Measurements from ENCODE around the gene KCNE4.

KCNE4 gene

DNA sequence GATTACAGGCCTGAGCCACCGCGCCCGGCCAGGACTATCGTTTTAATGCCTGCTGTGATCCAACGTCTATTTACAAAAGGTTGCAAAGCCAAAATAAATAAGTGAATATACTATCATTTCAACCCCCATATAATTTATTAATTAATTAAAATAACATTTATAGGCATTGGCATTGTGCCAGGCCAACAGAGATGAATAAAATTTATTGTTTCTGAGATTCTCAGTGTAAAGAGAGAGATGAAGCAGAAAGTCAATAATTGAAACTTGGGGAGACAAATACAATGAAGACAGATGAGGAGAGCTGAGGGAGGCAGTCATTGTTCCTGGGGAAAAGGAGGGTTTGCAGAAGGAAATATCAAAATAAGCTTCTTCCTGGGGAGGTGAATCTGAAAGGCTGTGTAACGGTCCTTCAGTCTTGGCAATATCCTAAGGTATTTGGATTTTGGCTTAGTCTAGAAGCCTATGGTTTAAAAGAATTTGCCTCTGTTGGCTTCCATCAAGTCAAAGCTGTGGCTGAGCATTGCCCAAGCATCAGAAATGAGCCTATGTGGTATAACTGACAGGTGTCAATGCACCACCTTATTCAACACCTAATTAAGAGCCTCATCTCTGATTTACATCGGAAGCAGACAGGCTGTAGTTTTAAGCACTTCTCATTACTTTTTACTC, 31.5 kb downstream of the KCNE4 start:
- DNase-seq: no peak
- Histone ChIP-seq H3K9ac (ENCODE audit: low read length) (no peak overlapping the region), H3K9me3 (replicated peaks; ENCODE audit: insufficient read depth, low read length) (no peaks in the 10 kb centered on the region), H2AFZ (ENCODE audit: low read length) (no peak overlapping the region), H3K4me1 (ENCODE audit: low read length) (no peaks in the 10 kb centered on the region), H3K4me2 (ENCODE audit: low read depth, low read length) (no peak overlapping the region), H3K27ac (ENCODE audit: low read length) (no peak overlapping the region), H3K79me2 (ENCODE audit: low read length) (no peaks in the 10 kb centered on the region), H3K9me2 (replicated peaks; ENCODE audit: insufficient read depth, low read length) (no peaks in the 10 kb centered on the region), H4K20me1 (ENCODE audit: insufficient read depth, low read length) (no peaks in the 10 kb centered on the region), H3K4me3 (ENCODE audit: low read length) (no peak overlapping the region), H3F3A (ENCODE audit: insufficient read depth, low read length) (no peaks in the 10 kb centered on the region), H3K36me3 (replicated peaks; ENCODE audit: insufficient read depth, low read length) (no peaks in the 10 kb centered on the region), H3K27me3 (replicated peaks; ENCODE audit: insufficient read depth, low read length) (no peaks in the 10 kb centered on the region)
- TF ChIP-seq EZH2 (optimal IDR thresholded peaks at IDR 0.05; ENCODE audit: low read depth, low read length) (no peak), EZH2phosphoT487 (IDR thresholded peaks at IDR 0.05; ENCODE audit: low read length) (no peak)
- TF ChIP-seq, protein P1, sequence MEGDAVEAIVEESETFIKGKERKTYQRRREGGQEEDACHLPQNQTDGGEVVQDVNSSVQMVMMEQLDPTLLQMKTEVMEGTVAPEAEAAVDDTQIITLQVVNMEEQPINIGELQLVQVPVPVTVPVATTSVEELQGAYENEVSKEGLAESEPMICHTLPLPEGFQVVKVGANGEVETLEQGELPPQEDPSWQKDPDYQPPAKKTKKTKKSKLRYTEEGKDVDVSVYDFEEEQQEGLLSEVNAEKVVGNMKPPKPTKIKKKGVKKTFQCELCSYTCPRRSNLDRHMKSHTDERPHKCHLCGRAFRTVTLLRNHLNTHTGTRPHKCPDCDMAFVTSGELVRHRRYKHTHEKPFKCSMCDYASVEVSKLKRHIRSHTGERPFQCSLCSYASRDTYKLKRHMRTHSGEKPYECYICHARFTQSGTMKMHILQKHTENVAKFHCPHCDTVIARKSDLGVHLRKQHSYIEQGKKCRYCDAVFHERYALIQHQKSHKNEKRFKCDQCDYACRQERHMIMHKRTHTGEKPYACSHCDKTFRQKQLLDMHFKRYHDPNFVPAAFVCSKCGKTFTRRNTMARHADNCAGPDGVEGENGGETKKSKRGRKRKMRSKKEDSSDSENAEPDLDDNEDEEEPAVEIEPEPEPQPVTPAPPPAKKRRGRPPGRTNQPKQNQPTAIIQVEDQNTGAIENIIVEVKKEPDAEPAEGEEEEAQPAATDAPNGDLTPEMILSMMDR (IDR thresholded peaks at IDR 0.05; ENCODE audit: low read length): no peak

DNA sequence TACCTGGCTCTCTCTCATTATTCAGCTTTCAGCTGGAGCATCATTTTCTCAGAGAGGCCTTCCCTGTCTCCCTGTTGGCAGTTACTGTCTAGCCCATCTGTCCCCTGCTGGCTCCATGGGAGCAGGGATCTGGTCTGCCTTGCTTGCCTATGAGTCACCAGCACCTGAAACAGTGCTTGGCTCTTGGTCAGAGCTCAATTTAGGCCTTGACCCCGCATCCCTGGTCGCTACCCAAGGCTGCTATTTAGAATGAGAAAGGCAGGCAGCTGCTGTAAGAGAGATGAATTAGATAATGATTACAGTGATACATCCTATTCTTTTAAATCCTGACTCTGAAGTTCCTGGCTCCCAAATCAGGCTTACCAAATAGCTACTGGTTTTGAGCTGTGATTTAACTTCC, 32.9 kb downstream of the KCNE4 start:
- Histone ChIP-seq H3K4me2 (ENCODE audit: low read depth, low read length) (no peak overlapping the region), H3K9ac (ENCODE audit: low read length) (no peak overlapping the region), H3K9me2 (replicated peaks; ENCODE audit: insufficient read depth, low read length) (no peaks in the 10 kb centered on the region), H3K79me2 (ENCODE audit: low read length) (no peaks in the 10 kb centered on the region), H4K20me1 (ENCODE audit: insufficient read depth, low read length) (no peaks in the 10 kb centered on the region), H2AFZ (ENCODE audit: low read length) (no peak overlapping the region), H3K36me3 (replicated peaks; ENCODE audit: insufficient read depth, low read length) (no peaks in the 10 kb centered on the region), H3K4me1 (ENCODE audit: low read length) (no peaks in the 10 kb centered on the region), H3F3A (ENCODE audit: insufficient read depth, low read length) (no peaks in the 10 kb centered on the region), H3K27ac (ENCODE audit: low read length) (no peak overlapping the region), H3K27me3 (replicated peaks; ENCODE audit: insufficient read depth, low read length) (no peaks in the 10 kb centered on the region), H3K4me3 (ENCODE audit: low read length) (no peak overlapping the region), H3K9me3 (replicated peaks; ENCODE audit: insufficient read depth, low read length) (no peaks in the 10 kb centered on the region)
- no peak for DNase-seq
- TF ChIP-seq EZH2 (optimal IDR thresholded peaks at IDR 0.05; ENCODE audit: low read depth, low read length) (no peak), EZH2phosphoT487 (IDR thresholded peaks at IDR 0.05; ENCODE audit: low read length) (no peak)
- TF ChIP-seq, protein P1 (IDR thresholded peaks at IDR 0.05; ENCODE audit: low read length): no peak

DNA sequence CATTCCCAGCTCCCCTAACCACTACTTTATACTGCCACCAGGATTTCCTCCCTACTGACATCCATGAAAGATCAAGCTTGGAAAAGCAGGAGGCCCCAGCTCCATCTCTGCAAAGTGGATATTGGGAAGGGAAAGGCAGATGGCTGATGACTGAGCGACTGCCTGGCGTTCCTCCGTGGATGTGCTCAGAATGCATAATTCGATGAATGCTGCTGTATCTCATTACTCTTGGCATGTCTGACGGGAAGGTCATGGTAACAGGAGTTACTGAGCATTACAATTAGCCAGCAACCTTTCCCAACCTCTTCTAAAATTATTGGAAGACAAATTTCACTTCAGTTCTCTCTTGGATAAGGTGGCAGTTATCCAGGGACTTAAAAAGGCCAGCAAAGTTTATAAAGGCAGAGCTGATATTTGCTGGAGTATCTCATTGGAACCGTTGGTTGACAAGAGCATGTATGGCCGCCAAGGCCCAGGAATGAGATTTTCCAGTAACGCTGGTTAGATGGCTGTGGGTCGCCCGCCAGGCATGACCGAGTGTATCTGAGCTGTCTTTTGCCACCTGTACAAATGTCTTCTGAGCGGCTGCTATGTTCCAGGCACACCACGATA, 34.5 kb downstream of the KCNE4 start:
- DNase-seq: no peak
- H3K27ac ChIP-seq (ENCODE audit: low read length): no peak overlapping the region
- no peaks in the 10 kb centered on the region for H4K20me1 ChIP-seq (ENCODE audit: insufficient read depth, low read length)
- H3K27me3 ChIP-seq (replicated peaks; ENCODE audit: insufficient read depth, low read length): no peaks in the 10 kb centered on the region
- no peaks in the 10 kb centered on the region for H3K4me1 ChIP-seq (ENCODE audit: low read length)
- H3F3A ChIP-seq (ENCODE audit: insufficient read depth, low read length): no peaks in the 10 kb centered on the region
- H3K9ac ChIP-seq (ENCODE audit: low read length): no peak overlapping the region
- no peaks in the 10 kb centered on the region for H3K79me2 ChIP-seq (ENCODE audit: low read length)
- no peaks in the 10 kb centered on the region for H3K36me3 ChIP-seq (replicated peaks; ENCODE audit: insufficient read depth, low read length)
- H3K9me3 ChIP-seq (replicated peaks; ENCODE audit: insufficient read depth, low read length): no peaks in the 10 kb centered on the region
- H3K4me3 ChIP-seq (ENCODE audit: low read length): no peak overlapping the region
- TF ChIP-seq, protein P1 (IDR thresholded peaks at IDR 0.05; ENCODE audit: low read length): no peak
- TF ChIP-seq EZH2phosphoT487 (IDR thresholded peaks at IDR 0.05; ENCODE audit: low read length) (no peak), EZH2 (optimal IDR thresholded peaks at IDR 0.05; ENCODE audit: low read depth, low read length) (no peak)
- H3K4me2 ChIP-seq (ENCODE audit: low read depth, low read length): no peak overlapping the region
- H2AFZ ChIP-seq (ENCODE audit: low read length): no peak overlapping the region
- H3K9me2 ChIP-seq (replicated peaks; ENCODE audit: insufficient read depth, low read length): no peaks in the 10 kb centered on the region
